Measurements from ENCODE around the gene COPZ2. TPM values are rescaled to one million over a fixed set of nuclear protein-coding genes. Genes with fewer than 3 reads are reported as not detected.

The COPZ2 gene
- total RNA-seq, 1 experiment from 2014 or later, result 1.2 TPM

GRCh38 chr17:48001197-48001596, 36.4 kb downstream of the COPZ2 start:
- DNase-seq, result no peak
- Mint-ChIP-seq H3K36me3 (ENCODE audit: insufficient read depth, unreplicated experiment) (peaks cover 9% of the 10 kb centered on the region), H3K27ac (ENCODE audit: unreplicated experiment) (peak overlapping the region; percentile 88), H3K27me3 (ENCODE audit: unreplicated experiment) (no peaks in the 10 kb centered on the region), H3K4me1 (ENCODE audit: low read depth, unreplicated experiment) (peaks cover 22% of the 10 kb centered on the region), H3K4me3 (ENCODE audit: low read depth, unreplicated experiment) (no peak overlapping the region), H3K9me3 (ENCODE audit: low read depth, unreplicated experiment) (no peaks in the 10 kb centered on the region)
- CTCF ChIA-PET, result no interaction called here
- intact Hi-C loops (cut with micrococcal nuclease; ENCODE audit: unreplicated experiment), result no loop called here
- TF ChIP-seq CTCF (IDR thresholded peaks at IDR 0.05; ENCODE audit: unreplicated experiment), result no peak
- no TSS peak for BruUV-seq (replicated peaks)

DNA sequence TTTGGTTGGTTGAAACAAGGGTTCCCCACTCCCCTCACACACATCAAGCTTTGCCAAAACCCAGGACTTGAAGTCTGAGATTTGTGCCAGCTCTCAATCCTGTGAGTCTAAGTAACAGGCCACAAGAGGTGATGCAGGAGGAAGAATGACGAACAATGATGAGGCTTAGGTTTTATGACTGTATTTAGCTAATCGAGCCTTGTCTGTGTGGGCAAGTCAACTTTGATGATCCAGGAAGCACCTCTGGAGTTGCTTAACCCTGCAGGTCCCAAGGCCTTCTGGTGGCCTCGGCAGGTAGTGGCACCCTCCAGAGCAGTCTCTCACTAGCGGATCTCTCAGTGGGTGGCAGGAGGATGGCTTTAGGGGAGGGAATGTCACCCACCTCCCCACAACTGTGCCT, 38.0 kb downstream of the COPZ2 start:
- Mint-ChIP-seq H3K9me3 (ENCODE audit: low read depth, unreplicated experiment) (no peaks in the 10 kb centered on the region), H3K4me3 (ENCODE audit: low read depth, unreplicated experiment) (no peak overlapping the region), H3K27me3 (ENCODE audit: unreplicated experiment) (no peaks in the 10 kb centered on the region), H3K27ac (ENCODE audit: unreplicated experiment) (no peak overlapping the region), H3K4me1 (ENCODE audit: low read depth, unreplicated experiment) (peaks cover 22% of the 10 kb centered on the region), H3K36me3 (ENCODE audit: insufficient read depth, unreplicated experiment) (peaks cover 9% of the 10 kb centered on the region)
- TF ChIP-seq CTCF (IDR thresholded peaks at IDR 0.05; ENCODE audit: unreplicated experiment), result no peak
- BruUV-seq (replicated peaks), result no TSS peak
- CTCF ChIA-PET, result interaction anchor here (1.1 to 1.6 kb wide), 5 partner anchors 10 to 110 kb away, joined by 3 to 6 read pairs (median 3); partner anchors contain the start of gene CDK5RAP3
- DNase-seq, result peak; percentile 47
- intact Hi-C loops (cut with micrococcal nuclease; ENCODE audit: unreplicated experiment), result no loop called here

GRCh38 chr17:47998044-47998443, 39.6 kb downstream of the COPZ2 start:
- peaks cover 9% of the 10 kb centered on the region for H3K36me3 Mint-ChIP-seq (ENCODE audit: insufficient read depth, unreplicated experiment)
- no peaks in the 10 kb centered on the region for H3K27me3 Mint-ChIP-seq (ENCODE audit: unreplicated experiment)
- DNase-seq, result no peak
- no peak for TF ChIP-seq CTCF (IDR thresholded peaks at IDR 0.05; ENCODE audit: unreplicated experiment)
- no peak overlapping the region for H3K27ac Mint-ChIP-seq (ENCODE audit: unreplicated experiment)
- BruUV-seq (replicated peaks), result no TSS peak
- CTCF ChIA-PET, result interaction anchor here (0.6 to 0.8 kb wide), 2 partner anchors 13 to 716 kb away, joined by 3 to 6 read pairs; no protein-coding TSS in a partner anchor
- H3K4me1 Mint-ChIP-seq (ENCODE audit: low read depth, unreplicated experiment), result peaks cover 10% of the 10 kb centered on the region
- no peaks in the 10 kb centered on the region for H3K9me3 Mint-ChIP-seq (ENCODE audit: low read depth, unreplicated experiment)
- intact Hi-C loops (cut with micrococcal nuclease; ENCODE audit: unreplicated experiment), result no loop called here
- H3K4me3 Mint-ChIP-seq (ENCODE audit: low read depth, unreplicated experiment), result no peak overlapping the region

DNA sequence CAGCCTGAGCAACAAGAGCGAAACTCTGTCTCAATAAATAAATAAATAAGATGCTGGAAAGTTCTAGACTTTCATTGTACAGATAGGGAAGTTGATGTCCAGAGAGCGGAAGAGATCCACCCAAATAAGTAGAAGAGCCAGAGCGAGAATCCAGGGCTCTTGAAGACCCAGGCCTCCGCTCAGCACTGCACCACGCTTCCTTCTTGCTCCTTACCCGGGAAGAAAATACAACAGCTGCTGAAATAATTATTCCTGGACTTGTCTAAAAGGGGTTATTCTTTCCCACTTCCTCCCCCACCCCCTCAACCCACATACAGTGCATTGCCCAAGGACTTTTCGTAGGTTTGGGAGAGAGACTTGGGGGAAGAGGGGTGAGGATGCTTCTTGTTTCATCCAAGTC, 40.0 kb downstream of the COPZ2 start:
- H3K27me3 Mint-ChIP-seq (ENCODE audit: unreplicated experiment), result no peaks in the 10 kb centered on the region
- H3K27ac Mint-ChIP-seq (ENCODE audit: unreplicated experiment), result no peak overlapping the region
- peaks cover 6% of the 10 kb centered on the region for H3K4me1 Mint-ChIP-seq (ENCODE audit: low read depth, unreplicated experiment)
- H3K9me3 Mint-ChIP-seq (ENCODE audit: low read depth, unreplicated experiment), result no peaks in the 10 kb centered on the region
- H3K36me3 Mint-ChIP-seq (ENCODE audit: insufficient read depth, unreplicated experiment), result peaks cover 8% of the 10 kb centered on the region
- H3K4me3 Mint-ChIP-seq (ENCODE audit: low read depth, unreplicated experiment), result no peak overlapping the region
- DNase-seq, result no peak
- CTCF ChIA-PET, result interaction anchor here (1.1 kb wide), 1 partner anchor 27 kb away, joined by 4 read pairs; the partner anchor contains the start of gene CDK5RAP3
- intact Hi-C loops (cut with micrococcal nuclease; ENCODE audit: unreplicated experiment), result no loop called here
- TF ChIP-seq CTCF (IDR thresholded peaks at IDR 0.05; ENCODE audit: unreplicated experiment), result no peak
- BruUV-seq (replicated peaks), result no TSS peak

Data from Calu3 (cell line).